BLaER1 treated with 17β-estradiol and CSF1 and Interleukin-3, amounts not matched to agents 10 nM and 100 nM (cell line): ENCODE data around the gene RHNO1.

Experiments used
- H3K27ac ChIP-seq, 11 experiments: shearing (Covaris generic); formaldehyde crosslinking; 2 replicates each; pipeline ENCODE4 v1.8.1; 2022
- H3K27me3 ChIP-seq, 11 experiments: shearing (Covaris generic); formaldehyde crosslinking; 2 replicates each; pipeline ENCODE4 v1.8.1; 2022
- H3K36me3 ChIP-seq, 11 experiments: shearing (Covaris generic); formaldehyde crosslinking; 2 replicates each; pipeline ENCODE4 v1.8.1; 2022
- H3K4me1 ChIP-seq, 10 experiments: shearing (Covaris generic); formaldehyde crosslinking; 2 replicates each; pipeline ENCODE4 v1.8.1; 2022
- H3K4me2 ChIP-seq, 11 experiments: shearing (Covaris generic); formaldehyde crosslinking; 2 replicates each; pipeline ENCODE4 v1.8.1; 2022
- H3K4me3 ChIP-seq, 10 experiments: shearing (Covaris generic); formaldehyde crosslinking; 2 replicates each; pipeline ENCODE4 v1.8.1; 2022
- H3K9ac ChIP-seq, 11 experiments: shearing (Covaris generic); formaldehyde crosslinking; 2 replicates each; pipeline ENCODE4 v1.8.1; 2022
- H3K9me3 ChIP-seq, 11 experiments: shearing (Covaris generic); formaldehyde crosslinking; replicated peaks in 1 of 11; 2 replicates each; pipeline ENCODE4 v1.8.1; 2022
- H4K20me1 ChIP-seq, 11 experiments: shearing (Covaris generic); formaldehyde crosslinking; 2 replicates each; pipeline ENCODE4 v1.8.1; 2022
- Cebpa-rat ChIP-seq, 11 experiments: shearing (Covaris generic); IDR thresholded peaks; 2 replicates each; pipeline ENCODE4 v1.8.1; 2022

The RHNO1 gene

GRCh38 chr12:2934371-2934770, 57.3 kb downstream of the RHNO1 start:
- no peak for TF ChIP-seq Cebpa-rat (IDR thresholded peaks at IDR 0.05)
- no peaks in the 10 kb centered on the region for H3K27me3 ChIP-seq

GRCh38 chr12:2936301-2936700, 59.3 kb downstream of the RHNO1 start:
- H3K9me3 ChIP-seq = no peaks in the 10 kb centered on the region
- H3K36me3 ChIP-seq = peaks cover 49 to 98% (median 81%) of the 10 kb centered on the region in 11 experiments
- H3K4me3 ChIP-seq = no peak overlapping the region
- TF ChIP-seq Cebpa-rat (IDR thresholded peaks at IDR 0.05) = no peak
- H4K20me1 ChIP-seq = peaks cover 0 to 3% (median 0%) of the 10 kb centered on the region in 11 experiments; a peak in 1 of 22 replicates
- H3K4me2 ChIP-seq = no peak overlapping the region
- no peak overlapping the region for H3K9ac ChIP-seq
- peaks cover 0 to 12% (median 3%) of the 10 kb centered on the region in 10 experiments; a peak in 7 of 20 replicates for H3K4me1 ChIP-seq
- H3K27ac ChIP-seq = no peak overlapping the region
- no peaks in the 10 kb centered on the region for H3K27me3 ChIP-seq

More at GRCh38 chr12:2934371-2934770, 57.3 kb downstream of the RHNO1 start:
- H3K9me3 ChIP-seq = no peaks in the 10 kb centered on the region
- no peak overlapping the region for H3K4me2 ChIP-seq
- no peak overlapping the region for H3K4me3 ChIP-seq
- 0 out of 22 replicates have a peak, but pooled peaks cover 0 to 3% (median 0%) of the 10 kb centered on the region in 11 experiments for H4K20me1 ChIP-seq
- no peak overlapping the region for H3K9ac ChIP-seq
- peaks cover 0 to 12% (median 3%) of the 10 kb centered on the region in 10 experiments; a peak in 7 of 20 replicates for H3K4me1 ChIP-seq
- peaks cover 42 to 98% (median 78%) of the 10 kb centered on the region in 11 experiments for H3K36me3 ChIP-seq
- H3K27ac ChIP-seq = no peak overlapping the region

- Histone ChIP-seq H3K27me3 (no peaks in the 10 kb centered on the region), H3K9me3 (no peaks in the 10 kb centered on the region), H4K20me1 (peaks cover 0 to 3% (median 0%) of the 10 kb centered on the region in 11 experiments; a peak in 1 of 22 replicates), H3K36me3 (peaks cover 48 to 94% (median 75%) of the 10 kb centered on the region in 11 experiments), H3K27ac (no peak overlapping the region), H3K4me2 (no peak overlapping the region), H3K4me3 (no peak overlapping the region), H3K4me1 (peaks cover 0 to 6% (median 0%) of the 10 kb centered on the region in 10 experiments; a peak in 1 of 20 replicates), H3K9ac (no peak overlapping the region)
- TF ChIP-seq Cebpa-rat (IDR thresholded peaks at IDR 0.05) = no peak
Observed at GRCh38 chr12:2937500-2937899, 60.5 kb downstream of the RHNO1 start.
